Fibroblast of the aortic adventitia (primary cell): Measurements from ENCODE around the gene GUCY1B1. TPM values are rescaled to one million over a fixed set of nuclear protein-coding genes. Genes with fewer than 3 reads are reported as not detected.
"Not testable (repeated sequence)": the region's sequence is repeated elsewhere in the genome, so short reads cannot be mapped to it uniquely, and the experiment has no call there.

Experiments
- DNase-seq: peaks from one replicate; pipeline ENCODE4 v3.0.0-alpha.2; 2010; ENCODE audit warnings: low read depth
- H3K4me3 ChIP-seq: 2 replicates; pipeline ENCODE4 v1.5.1; 2011; ENCODE audit warnings: low read depth, mild to moderate bottlenecking, control low read depth, low read length, moderate library complexity
- total RNA-seq: library from RNA; depleted of rRNA; stranded (reverse); fragments of >200 nt; gene quantifications from 2 replicates; pipeline ENCODE4 v1.2.3, GENCODE V29; 2012; ENCODE audit warnings: low replicate concordance
- TF ChIP-seq, protein P1 (sequence below): IDR thresholded peaks from 2 replicates; pipeline ENCODE4 v1.5.1; 2011; ENCODE audit warnings: mild to moderate bottlenecking, low read length, control low read depth, inconsistent platforms; ENCODE audit not compliant: insufficient read depth

Gene GUCY1B1
- total RNA-seq, 1 donor = 2.0 TPM

DNA sequence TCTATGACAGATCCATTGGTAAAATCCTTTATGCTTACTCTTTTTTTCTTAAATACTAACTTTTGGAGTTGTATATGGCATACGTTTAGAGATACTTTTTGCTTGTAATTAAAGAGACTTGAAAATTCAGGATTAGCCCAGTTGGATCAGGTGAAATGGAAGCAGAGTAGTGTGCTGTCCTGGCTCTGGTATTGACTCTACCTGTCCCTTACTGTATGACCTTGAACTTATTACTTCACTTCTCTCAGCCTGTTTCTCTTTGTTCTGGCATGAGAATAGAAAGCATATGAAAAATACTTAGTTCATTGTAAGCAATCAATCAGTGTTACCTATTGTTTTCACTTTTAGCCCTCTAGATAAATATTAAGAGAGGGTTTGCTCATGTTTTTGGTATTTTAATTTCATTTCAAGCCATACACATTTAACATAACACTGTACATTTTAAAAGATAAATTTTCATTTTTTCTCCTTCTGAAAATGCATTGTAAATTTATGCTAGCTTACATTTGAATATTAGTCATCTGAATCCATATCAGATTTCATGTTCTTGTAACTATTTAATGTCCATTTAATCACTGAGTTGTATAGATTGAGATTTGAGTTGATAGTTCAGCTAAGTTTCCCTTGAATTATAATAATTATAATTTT lies 35.9 kb downstream of the GUCY1B1 start:
- DNase-seq = no peak
- no peak overlapping the region for H3K4me3 ChIP-seq
- TF ChIP-seq, protein P1, sequence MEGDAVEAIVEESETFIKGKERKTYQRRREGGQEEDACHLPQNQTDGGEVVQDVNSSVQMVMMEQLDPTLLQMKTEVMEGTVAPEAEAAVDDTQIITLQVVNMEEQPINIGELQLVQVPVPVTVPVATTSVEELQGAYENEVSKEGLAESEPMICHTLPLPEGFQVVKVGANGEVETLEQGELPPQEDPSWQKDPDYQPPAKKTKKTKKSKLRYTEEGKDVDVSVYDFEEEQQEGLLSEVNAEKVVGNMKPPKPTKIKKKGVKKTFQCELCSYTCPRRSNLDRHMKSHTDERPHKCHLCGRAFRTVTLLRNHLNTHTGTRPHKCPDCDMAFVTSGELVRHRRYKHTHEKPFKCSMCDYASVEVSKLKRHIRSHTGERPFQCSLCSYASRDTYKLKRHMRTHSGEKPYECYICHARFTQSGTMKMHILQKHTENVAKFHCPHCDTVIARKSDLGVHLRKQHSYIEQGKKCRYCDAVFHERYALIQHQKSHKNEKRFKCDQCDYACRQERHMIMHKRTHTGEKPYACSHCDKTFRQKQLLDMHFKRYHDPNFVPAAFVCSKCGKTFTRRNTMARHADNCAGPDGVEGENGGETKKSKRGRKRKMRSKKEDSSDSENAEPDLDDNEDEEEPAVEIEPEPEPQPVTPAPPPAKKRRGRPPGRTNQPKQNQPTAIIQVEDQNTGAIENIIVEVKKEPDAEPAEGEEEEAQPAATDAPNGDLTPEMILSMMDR = no peak

DNA sequence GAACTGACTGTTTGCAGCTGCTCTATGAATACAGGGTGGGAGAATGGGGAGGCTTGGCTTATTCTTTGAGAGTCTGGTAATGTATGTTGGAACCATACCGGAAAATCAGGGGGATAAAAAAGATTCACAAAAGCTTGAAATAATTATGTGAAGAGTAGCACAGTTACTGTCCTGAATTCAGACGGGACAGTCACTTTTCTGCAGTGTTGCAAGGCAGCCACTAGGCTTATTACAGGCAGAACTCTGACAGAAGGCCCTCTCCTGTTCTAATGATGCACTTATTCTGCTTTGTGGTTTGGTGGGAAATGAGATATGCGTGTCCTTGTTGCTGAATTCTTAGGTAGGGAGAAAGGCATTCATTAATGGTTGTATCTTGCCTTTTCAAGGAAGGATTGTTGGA lies 37.2 kb downstream of the GUCY1B1 start:
- TF ChIP-seq, protein P1 = peak; percentile 51
- no peak overlapping the region for H3K4me3 ChIP-seq
- DNase-seq = no peak

DNA sequence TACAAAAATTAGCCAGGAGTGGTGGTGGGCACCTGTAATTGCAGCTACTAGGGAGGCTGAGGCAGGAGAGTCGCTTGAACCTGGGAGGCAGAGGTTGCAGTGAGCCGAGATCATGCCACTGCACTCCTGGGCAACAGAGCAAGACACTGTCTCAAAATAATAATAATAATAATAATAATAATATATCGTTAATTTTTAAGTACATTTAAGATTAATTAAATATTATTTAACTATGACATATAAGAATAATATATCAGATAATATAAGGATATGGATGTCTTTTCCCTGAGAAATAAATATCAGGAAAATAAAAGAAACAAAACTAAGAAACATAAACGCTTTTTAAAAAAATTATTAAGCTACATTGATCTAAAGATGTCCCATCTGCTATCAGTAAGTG lies 38.8 kb downstream of the GUCY1B1 start:
- not testable (repeated sequence) for DNase-seq, H3K4me3 ChIP-seq

DNA sequence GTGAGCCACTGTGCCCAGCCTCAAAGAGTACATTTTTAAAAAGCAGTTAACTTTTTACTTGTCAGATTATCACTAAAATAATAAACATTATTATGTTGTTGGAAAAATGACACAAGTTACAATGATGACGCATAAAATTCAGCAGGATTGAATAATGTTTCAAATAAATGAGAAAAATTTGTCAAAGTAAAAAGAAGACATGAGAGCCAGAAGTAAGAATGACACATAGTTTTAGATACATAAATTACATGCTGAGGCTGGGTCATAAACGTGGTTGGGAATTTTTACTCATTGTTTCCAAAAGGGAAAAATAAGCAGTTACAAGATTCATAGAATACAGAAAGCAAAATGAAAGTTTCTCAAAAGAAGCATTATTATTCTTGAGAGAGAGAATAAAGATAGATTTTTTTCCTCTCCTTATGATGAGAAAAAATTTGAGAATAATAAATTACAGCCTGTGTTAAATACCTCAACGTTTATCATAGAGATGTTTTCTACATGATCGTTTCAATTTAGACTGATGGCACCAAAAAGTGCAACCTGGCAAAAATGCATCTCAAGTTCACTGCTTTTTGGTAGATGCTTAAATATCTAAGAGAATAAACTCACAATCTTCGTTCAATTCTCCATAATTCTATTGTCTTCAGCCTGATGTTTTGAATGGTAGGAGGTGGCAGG lies 40.4 kb downstream of the GUCY1B1 start:
- DNase-seq = peak; percentile 47

DNA sequence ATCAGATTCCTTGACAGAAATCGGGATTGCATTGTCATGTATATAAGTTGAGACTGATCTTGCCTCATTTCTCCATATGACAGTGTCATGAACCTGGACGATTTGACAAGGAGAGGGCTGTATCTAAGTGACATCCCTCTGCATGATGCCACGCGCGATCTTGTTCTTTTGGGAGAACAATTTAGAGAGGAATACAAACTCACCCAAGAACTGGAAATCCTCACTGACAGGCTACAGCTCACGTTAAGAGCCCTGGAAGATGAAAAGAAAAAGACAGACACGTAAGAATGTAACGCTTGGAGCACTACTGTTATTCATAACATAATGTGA lies 40.9 kb downstream of the GUCY1B1 start:
- TF ChIP-seq, protein P1 = no peak
- H3K4me3 ChIP-seq = no peak overlapping the region
- DNase-seq = no peak

More for the DNA sequence above, 40.4 kb downstream of the GUCY1B1 start:
- TF ChIP-seq, protein P1 = no peak
- H3K4me3 ChIP-seq = no peak overlapping the region

DNA sequence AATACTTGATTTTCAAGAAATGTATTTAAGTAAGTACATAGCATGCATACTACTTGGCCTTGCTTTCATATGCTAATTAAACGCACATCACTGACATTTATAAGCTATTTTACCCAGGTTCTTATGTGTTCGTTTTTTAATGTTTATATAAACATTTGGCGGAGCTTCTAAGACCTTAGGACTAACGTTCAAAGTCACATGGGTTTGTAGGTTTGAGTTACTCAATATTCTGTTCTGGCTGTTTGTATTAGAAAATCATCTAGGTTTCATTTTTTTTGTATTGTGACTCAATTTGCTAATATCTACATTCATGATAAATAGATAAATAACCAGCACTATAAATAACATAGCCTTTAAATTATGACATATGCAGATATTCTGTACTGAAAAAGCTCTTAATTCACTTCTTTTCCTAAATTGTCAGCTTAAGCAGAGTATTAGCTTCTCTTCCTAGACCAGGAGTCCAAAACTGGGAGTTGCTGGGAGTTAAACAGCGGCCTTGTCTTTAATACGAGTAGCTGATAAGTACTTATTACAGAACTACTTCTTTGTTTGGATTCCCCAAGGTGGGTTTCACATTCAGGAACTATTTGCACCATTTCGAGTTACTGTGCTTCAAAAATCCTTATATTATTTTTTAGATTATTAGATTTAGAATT lies 42.0 kb downstream of the GUCY1B1 start:
- TF ChIP-seq, protein P1 = no peak
- DNase-seq = no peak
- no peak overlapping the region for H3K4me3 ChIP-seq

DNA sequence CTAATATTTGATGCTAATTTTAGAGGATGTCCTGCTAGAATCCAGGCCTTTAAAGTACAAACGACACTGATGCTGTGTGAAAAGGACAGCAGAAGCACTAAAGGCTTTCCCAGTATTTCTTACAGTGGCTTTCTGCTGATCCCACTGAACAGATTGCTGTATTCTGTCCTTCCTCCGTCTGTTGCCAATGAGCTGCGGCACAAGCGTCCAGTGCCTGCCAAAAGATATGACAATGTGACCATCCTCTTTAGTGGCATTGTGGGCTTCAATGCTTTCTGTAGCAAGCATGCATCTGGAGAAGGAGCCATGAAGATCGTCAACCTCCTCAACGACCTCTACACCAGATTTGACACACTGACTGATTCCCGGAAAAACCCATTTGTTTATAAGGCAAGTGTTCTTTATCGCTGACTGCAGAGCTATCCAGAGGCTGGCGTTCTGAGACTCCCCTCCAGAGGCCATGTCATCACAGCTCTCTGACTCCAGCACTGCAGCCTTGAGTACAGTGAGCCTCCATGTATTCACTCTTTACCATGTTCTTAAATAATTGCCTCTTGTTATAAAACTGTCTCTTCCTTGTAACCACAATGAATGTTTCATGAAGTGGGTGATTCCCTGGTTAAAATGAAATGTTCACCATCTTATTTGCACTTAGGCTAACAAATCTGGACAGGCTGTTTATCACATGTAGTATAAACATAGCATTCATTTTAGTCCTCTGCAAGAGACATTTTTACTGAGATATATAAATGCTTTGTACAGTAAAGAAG lies 43.6 kb downstream of the GUCY1B1 start:
- TF ChIP-seq, protein P1 = no peak
- no peak overlapping the region for H3K4me3 ChIP-seq
- DNase-seq = no peak
